HG03139 (cell line): ENCODE data around the gene MRO.
"Not testable (repeated sequence)": the region's sequence is repeated elsewhere in the genome, so short reads cannot be mapped to it uniquely, and the experiment has no call there.

Experiments
- ATAC-seq: cut with Tn5 transposase; IDR thresholded peaks from one replicate; pipeline ENCODE4 v1.9.1; 2021; ENCODE audit not compliant: unreplicated experiment

The MRO gene

DNA sequence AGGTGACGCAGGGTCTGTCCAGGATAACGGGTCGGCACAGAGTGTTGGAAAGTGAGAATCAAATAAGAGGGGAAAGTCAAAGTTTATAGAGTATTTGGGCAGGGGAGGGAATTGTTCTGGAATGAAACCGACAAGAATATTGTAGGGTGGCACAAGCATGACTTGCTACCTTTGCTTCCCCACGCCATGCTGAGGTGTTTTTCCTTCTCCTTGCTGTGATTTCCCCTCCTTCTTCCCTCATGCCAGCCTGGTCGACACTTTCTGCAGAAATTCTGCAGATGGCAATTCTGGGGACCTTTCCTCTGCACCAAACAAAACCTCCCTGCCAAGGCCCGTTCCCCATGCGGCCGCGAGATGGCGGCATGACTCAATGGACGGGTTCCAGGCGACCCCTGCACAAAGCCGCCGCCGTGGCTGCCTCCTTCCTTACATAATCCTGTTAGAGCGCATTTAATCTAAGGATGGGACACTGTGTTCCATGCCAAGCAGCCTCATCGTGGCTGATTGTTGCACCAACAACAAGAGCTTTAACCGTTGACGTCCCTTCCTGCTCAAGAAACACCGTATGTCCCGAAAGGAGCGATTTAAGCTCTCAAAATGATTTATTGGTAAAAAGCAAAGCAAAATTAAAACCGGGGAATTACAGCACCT is at the start of gene MRO:
Gene MRO (minus strand): TSS at position 289 of the 651 bp plus-strand sequence. CDS start 10,616 bp downstream, outside the sequence.
- ATAC-seq = peak; percentile 85

DNA sequence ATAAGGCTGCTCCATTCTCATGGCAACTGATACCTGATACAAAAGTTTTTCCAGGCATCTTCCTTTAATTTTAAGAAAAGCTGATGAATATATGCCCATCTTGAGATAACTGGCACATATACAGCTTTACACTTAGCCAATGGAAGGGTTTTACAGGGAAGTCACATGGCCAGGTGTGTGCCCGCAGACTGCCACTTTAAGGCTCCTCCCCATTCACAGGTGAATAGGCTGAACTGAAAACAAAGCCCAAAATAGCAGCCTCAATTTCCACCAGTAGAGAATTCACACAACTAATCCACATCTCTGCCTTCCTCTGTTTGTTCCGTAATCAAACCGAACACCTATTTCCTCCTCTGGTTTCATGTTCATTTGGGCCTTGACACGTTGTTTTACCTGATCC is 49.3 kb upstream of the MRO start:
- no peak for ATAC-seq

DNA sequence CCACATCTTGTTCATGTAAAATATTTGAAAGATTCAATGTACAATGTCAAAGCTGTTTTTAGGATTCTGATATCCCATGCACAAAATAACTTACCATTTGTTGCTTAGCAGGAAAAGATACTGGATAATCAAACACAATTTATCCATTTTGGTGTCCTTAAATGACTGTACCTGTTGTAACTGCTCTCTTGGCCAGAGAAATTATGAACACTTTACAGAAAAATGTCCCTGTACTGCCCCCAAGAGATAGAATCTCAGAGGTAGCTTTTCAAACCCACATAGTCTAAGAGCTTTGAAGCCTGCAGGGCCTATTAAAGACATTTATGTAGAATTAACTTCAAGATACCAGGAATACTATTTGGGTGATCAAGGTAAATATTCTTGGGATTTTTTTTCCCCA is 46.9 kb upstream of the MRO start:
- no peak for ATAC-seq

DNA sequence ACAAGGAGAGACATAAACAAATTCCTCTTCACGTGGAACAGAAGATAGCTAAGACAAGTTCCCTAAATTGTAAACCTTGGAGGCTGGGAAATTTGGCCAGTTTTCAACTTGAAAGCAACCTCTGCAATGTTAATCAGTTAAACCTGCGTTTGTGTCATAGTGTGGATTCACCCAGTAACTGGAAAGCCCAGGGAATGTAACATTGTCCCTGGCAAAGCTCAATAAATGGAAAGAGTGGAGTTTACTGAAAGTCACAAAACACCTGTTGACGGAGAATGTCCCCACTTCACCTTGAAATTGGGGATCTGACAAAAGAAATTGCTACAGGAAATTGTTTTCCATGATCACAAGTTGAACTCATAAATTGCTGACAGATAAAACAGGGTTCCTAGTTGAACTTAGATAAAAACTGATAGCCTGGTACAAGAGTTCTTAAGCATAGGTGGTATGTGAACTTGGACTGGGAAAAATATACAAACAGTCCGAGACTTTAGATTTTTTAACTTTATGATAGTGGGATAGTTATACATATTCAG is 44.1 kb upstream of the MRO start:
- no peak for ATAC-seq

DNA sequence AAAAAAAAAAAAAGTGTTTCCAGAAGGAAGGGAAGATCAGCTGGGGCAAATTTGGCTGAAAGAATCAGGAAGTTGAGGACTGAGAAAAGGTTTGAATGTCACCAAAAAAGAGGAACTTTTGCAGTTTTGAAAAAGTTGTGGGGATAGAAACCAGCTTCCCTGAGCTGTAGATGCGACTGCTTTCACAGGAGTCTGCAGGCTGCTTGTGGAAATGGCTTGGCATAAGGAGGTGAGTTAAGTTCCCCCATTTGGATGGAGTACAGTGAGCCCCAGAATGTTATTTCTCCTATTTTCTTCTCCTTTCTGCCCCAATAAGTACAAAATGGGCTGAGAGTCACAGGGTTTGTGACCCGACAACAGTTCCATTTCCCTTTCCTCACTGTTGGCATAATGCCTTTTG is 42.6 kb upstream of the MRO start:
- no peak for ATAC-seq

DNA sequence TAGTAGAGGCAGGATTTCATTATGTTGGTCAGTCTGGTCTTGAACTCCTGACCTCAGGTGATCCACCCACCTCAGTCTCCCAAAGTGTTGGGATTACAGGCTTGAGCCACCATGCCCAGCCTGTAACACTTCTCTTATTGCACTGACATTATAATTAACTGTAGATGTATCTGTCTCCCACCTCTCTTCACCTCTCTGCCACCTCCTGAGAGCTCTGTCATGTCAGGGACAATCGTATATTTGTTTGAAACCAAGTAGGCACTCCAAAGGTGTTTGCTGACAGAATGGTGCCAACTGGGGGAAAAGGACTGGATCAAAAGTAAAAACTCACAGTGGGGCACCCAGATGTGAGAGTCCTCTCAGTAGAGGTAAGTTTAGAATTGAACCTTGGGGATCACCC is 41.8 kb upstream of the MRO start:
- ATAC-seq = no peak

DNA sequence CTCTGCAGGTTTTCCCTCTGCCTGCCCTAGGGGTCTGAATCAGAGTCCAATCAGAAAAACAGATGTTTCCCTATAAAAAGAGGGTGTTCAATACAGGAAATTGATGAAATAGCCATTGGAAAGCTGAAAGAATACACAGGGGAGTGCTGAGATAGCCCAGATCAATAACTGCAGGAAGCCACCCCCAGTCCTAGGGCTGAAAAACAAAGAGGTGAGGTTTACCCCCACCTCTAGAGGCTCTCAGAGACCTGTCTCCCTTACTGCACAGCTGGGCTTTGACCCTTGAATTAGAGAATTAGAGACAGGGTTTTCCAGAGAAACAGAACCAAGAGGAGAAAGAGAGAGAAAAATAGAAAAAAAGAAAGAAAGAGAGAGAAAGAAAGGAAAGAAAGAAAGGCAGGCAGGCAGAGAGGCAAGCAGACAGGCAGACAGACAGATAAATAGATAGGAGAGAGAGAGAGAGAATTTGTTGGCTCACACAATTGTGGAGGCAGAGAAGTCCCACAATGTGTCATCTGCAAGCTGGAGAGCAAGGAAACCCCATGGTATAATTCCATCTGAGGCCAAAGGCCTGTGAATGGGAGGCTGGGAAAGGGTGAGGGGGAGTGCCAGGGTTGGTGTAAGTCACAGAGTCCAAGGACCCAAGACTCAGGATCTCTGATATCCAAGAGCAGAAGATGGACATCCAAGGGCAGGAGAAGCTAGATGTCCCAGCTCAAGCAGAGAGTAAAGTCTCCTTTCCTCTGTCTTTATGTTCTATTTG is 40.2 kb upstream of the MRO start:
- no peak for ATAC-seq

DNA sequence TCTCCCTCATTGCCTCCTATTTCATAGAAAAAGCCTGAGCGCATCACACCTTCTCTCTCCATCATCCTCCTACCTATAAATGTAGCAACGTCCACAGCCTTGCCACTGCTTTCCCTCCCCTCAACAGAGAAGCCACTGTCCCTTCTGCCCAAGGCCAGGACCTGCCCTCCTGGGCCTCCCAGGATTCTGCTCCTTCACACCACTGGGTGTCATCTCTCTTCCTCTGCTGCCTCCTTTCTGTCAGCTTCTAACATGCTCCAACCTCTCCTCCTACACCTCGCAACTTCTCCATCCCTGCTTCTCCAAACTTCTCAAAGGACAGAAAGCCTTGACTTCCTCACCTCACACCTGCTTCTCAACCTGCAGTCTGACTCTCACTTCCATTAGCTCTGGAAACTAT is 37.9 kb upstream of the MRO start:
- no peak for ATAC-seq

DNA sequence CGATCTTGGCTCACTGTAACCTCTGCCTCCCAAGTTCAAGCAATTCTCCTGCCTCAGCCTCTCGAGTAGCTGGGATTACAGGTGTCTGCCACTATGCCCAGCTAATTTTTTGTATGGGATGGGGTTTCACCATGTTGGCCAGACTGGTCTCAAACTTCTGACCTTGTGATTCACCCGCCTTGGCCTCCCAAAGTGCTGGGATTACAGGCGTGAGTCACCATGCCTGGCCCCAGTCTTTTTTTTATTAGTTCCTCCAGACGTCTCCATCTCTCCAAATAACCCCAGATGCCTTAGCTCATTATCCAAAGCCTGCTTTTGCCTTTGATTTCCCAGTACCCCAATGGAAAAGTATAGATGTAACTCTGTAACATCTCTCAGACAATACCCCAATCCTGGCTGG is 37.4 kb upstream of the MRO start:
- ATAC-seq = not testable (repeated sequence)

DNA sequence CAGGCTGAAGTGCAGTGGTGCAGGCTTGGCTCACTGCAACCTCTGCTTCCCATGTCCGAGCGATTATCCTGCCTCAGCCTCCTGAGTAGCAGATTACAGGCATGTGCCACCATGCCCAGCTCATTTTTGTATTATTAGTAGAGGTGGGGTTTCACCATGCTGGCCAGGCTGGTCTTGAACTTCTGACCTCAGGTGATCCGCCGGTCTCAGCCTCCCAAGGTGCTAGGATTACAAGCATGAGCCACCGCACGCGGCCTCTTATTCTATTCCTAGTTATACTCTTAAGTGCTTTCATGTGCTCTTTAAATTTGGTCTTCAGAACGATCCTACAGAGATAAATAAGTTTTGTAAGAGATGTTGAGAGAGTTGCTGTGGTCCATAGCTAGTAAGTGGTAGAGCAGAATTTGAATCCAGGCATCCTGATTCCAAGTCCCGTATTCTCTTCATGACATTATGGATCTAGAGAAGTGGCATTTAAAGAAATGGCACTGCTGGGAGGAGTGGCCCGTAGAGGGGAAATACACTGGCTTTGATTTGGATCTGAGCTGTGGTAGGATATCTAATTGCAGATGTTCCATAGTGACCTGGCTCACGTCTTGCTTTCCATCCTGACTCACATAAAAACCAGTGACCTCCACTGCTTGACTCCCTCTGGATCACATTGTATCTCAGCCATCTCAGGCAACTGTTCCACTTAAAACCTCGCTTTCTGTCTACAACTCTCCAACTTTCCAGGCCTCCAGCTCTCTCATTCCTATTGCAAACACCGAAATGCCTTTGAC is 36.4 kb upstream of the MRO start:
- ATAC-seq = no peak

DNA sequence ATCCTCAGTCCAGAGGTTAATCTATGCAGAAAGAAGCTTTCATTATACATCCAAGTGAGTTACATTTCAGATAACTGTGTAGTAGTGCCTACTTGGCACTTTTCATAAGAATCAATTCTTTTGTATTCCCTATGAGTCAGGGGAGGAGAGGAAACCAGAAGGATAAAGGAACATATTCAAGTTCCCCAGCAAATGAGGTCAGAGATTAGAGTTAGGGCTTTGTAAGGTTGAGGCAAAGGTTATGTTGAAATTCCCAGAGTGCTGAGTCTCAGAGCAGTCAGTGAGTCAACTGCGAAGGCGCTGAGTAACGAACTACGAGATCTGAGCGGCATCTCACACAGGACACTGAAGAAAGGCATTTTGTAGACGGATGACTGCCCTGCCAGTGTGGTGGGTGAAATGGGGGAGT is 34.1 kb upstream of the MRO start:
- ATAC-seq = no peak

DNA sequence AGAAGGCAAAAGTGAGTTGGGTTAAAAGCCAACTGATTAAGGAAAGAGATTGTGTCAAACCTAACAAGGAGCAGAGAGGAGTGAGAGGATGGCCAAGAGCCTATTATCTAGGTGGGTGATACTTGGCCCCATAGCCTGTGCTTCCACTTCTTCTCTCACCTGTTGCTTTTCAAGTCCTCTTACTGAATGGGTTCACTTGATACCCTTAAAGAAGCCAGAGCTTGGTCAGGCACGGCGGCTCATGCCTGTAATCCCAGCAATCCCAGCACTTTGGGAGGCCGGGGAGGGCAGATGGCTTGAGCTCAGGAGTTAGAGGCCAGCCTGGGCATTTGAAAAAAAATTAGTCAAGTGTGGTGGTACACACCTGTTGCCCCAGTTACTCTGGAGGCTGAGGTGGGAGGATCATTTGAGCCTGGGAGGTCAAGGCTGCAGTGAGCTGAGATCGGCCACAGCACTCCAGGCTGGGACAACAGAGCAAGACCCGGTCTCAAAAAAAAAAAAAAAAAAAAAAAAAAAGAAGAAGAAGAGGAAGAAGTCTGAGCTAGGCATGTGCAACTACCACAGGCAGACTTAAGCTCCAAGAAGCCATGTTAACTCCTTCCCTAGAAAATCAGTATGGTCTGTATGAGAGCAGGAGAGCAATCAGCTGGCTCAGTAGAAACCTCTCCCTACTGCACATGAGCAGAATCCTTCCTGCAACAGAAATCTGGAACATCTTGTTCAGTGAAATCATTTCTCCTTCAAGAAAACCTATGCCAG is 30.7 kb upstream of the MRO start:
- no peak for ATAC-seq

DNA sequence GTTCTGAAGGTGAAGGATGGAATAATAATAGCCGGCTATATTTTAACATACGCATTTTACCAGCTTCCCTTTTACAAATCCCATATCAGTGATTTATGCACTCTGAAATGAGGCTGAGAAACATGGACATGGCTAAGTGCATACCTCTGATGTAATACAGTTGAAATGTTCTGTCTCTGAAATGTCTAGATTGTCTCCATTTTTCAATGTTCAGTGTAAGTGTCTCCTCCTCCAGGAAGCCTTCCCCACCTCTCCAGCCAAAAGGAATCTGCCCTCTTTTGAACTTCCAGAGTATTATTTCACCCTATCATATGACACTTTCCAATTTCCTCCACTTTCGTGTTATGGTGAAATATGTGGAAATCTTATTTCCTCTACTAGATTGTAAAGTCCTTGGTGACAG is 29.6 kb upstream of the MRO start:
- no peak for ATAC-seq

DNA sequence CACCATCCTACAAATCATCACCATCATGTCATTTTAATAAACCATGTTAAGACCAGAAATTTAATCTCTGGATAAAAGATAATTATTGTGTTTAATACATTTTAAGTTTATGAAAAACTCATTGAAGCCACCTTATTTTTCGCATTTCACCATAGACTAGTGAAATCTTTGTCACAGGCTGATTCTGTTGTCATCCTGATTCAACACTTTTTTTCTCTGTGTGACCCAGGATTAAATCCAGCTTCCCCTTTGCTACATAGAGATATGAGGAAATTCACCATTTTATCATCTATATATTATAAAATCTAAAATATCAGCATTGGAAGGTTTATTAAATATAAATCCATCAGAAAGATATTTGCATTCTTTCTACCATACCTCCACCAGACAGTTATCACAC is 29.2 kb upstream of the MRO start:
- no peak for ATAC-seq

DNA sequence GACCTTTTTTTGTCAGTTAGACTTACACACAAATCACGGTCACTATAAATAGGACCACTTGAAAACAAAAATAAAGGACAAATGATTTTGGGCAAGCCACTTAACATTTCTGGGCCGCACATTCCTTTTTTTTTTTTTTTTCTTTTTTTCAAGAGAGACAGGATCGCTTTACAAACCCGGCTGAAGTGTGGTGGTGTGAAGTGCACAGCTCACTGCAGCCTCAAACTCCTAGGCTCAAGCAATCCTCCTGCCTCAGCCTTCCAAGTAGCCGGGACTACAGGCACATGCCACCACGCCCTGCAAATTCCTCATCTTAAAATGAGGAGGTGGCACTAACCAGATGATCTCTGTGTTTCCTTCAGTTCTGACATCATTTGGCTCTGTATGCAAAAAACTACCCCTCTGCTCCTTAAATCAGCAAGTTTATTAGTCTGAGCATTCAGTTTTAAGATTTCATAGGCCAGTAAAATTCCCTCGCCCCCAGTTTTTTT is 28.3 kb upstream of the MRO start:
- ATAC-seq = no peak

DNA sequence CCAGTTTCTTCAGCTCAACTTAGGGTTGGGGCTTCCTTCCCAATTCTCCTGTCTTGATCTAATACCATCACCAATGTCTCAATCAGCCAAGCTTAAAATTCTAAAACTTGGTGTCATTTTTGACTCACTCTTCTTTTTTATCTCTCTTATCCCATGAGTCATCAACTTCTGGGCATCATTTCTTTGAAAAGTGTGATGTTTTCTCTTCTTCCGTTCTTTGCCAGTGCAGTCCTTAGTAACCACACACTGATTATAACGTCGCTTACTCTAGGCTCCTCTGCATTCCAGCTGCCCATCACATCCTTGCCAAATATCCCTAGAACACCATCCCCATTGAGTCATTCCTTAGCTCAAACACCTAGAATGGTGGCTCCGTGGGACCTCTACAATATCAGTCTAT is 27.4 kb upstream of the MRO start:
- ATAC-seq = no peak

DNA sequence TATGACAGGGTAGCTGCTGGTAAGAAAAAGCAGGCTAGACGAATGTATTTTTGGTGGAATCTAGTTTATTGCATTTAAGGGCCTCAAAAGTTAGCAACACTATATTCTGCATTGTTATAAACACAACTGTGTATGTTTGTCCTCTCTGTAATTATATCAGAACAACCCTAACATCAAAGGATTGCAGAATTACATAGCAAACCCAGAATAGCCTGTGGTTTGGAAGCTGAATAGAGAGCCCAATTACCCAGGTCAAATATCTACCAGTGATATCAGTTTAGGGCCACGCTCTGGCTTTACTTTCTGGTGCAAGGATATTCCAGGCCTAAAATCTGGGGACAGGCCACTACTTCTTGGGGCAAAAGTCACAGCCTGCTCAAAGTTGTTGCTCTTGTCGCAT is 25.1 kb upstream of the MRO start:
- no peak for ATAC-seq

DNA sequence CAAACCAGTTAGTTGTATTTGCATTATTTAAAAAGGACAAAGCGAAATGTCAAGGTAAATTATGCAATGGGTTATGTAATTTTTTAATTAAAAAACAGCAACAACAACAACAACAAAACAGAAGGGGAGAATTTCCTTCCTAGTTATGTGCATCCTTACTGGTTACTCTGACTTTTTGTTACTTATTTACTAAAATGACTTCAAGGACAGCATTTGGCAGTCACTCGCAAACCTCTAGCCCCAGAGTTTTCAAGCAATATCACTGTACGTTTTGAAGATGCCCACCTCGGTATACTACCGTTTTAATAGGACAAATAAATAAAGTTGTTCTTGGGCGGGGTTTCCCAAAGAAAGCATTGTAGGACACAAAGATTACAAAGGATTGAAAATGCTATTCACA is 24.7 kb upstream of the MRO start:
- ATAC-seq = no peak

DNA sequence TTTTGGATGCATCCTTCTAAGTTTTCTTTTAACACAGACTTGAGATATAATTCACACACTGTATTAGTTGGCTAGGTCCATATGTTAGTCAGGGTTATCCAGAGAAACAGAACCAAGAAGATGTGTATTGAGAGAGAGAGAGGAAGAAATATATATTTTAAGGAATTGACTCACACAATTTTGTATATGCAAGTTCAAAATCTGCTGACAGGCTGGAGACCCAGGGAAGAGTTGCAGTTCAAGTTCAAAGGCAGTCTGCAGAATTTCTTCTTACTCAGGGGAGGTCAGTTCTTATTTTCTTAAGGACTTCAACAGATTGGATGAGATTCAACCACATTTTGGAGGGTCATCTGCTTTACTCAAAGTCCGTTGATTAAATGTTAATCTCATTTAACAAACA is 23.0 kb upstream of the MRO start:
- ATAC-seq = no peak

DNA sequence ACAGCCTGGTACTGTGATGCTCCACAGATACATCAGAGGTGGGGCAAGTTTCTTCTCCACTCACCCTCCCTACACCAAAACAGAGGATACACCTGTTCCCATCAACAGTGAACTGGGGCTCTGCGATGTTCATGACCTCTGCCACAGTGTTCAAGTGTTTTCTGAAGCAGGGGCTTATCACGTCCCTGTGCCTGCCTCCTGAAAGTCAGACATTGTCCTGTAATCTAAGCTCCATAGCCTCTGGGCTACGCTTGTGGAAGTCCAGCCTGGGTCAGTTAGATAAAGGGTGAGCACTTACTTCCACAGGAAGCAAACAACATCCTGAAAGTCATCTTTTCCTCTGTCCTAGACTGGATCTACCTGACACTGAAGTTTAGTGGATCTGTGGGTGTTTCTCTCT is 20.2 kb upstream of the MRO start:
- ATAC-seq = no peak

DNA sequence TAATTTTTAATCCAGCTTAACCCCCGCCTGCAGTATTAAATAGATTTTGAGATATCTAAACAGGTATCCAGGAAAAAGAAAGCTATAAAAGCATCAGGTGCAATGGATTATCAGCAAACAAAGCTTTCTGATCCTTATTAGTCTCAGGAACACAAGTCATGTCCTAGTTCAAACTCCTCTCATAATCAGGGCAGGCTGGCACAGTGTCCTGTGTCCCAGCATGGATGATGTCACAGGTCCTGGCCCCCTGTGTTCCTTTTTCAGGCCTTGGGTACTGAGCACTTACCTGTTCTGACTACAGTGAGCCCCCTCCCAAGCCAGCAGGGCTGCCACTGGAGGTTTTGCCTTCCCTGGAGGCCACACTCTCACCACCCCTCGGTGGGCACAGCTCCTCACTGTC is 19.5 kb upstream of the MRO start:
- no peak for ATAC-seq
